Suprapubic skin (tissue), 3 donors: ENCODE data around the gene KIF19.

ENCODE experiments used
- POLR2AphosphoS5 ChIP-seq, 3 donors: sonication (generic); formaldehyde crosslinking; IDR thresholded peaks; one replicate each; pipeline ENCODE4 v1.6.1; 2017; ENCODE audit warnings: antibody characterized with exemption in 3 of 3
- TF ChIP-seq, protein P1 (sequence below), 2 donors: fragments of 200-600 bp in 1 of 2; fragments of 450-650 bp in 1 of 2; sonication (generic) in 1 of 2; IDR thresholded peaks; one replicate each; pipeline ENCODE4 v1.5.1; 2016 to 2019; ENCODE audit warnings: antibody characterized with exemption in 2 of 2, mild to moderate bottlenecking in 1 of 2, moderate library complexity in 1 of 2

DNA sequence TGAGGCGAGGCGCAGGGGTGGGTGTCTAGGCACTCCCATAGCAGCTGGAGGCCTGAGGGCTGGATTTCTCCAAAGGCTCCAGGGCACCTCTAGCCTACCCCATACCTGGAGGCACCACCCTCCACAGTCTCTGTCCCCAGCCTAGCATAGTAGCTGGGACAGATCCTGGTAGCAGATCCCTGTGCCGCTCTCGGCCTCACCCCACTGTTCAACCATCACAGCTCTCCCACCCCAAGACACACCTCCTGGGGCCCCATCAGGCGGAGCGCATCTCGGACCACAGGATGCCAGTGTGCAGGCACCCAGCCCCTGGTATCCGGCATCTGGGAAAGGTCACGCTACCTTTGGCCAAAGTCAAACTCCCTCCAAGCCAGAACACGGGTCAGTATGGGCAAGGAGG is 28.5 kb downstream of the KIF19 start:
- TF ChIP-seq POLR2AphosphoS5 (IDR thresholded peaks at IDR 0.05) = no peak
- TF ChIP-seq, protein P1, sequence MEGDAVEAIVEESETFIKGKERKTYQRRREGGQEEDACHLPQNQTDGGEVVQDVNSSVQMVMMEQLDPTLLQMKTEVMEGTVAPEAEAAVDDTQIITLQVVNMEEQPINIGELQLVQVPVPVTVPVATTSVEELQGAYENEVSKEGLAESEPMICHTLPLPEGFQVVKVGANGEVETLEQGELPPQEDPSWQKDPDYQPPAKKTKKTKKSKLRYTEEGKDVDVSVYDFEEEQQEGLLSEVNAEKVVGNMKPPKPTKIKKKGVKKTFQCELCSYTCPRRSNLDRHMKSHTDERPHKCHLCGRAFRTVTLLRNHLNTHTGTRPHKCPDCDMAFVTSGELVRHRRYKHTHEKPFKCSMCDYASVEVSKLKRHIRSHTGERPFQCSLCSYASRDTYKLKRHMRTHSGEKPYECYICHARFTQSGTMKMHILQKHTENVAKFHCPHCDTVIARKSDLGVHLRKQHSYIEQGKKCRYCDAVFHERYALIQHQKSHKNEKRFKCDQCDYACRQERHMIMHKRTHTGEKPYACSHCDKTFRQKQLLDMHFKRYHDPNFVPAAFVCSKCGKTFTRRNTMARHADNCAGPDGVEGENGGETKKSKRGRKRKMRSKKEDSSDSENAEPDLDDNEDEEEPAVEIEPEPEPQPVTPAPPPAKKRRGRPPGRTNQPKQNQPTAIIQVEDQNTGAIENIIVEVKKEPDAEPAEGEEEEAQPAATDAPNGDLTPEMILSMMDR (IDR thresholded peaks at IDR 0.05) = no peak
